Large intestine (tissue), 3 donors: Measurements from ENCODE around the gene GALC. TPM values are rescaled to one million over a fixed set of nuclear protein-coding genes. Genes with fewer than 3 reads are reported as not detected.

Source experiments
- DNase-seq, 2 donors: peaks; one replicate each; pipeline versions ENCODE4 v3.0.0 to v3.0.0-alpha.2; 2013
- H3K27ac ChIP-seq: one replicate; pipeline ENCODE4 v1.5.1; 2013; ENCODE audit warnings: low read length
- H3K27me3 ChIP-seq: 2 replicates; pipeline ENCODE4 v1.6.1; 2013; ENCODE audit warnings: low read length; ENCODE audit not compliant: control insufficient read depth, insufficient read depth
- H3K36me3 ChIP-seq: 2 replicates; pipeline ENCODE4 v1.6.1; 2013; ENCODE audit warnings: low read length; ENCODE audit not compliant: control insufficient read depth, insufficient read depth
- H3K4me1 ChIP-seq: one replicate; pipeline ENCODE4 v1.6.1; 2013; ENCODE audit warnings: low read length; ENCODE audit not compliant: control insufficient read depth, insufficient read depth
- H3K4me3 ChIP-seq: one replicate; pipeline ENCODE4 v1.5.1; 2013; ENCODE audit warnings: low read length
- H3K9me3 ChIP-seq: one replicate; pipeline ENCODE4 v1.6.1; 2013; ENCODE audit warnings: mild to moderate bottlenecking, low read depth, low read length, moderate library complexity; ENCODE audit not compliant: control insufficient read depth
- WGBS: methylation state at CpG from one replicate; pipeline ENCODE4 v1.1.5; 2013; ENCODE audit warnings: low lambda C conversion rate; ENCODE audit not compliant: insufficient coverage; 5-methylcytosine and 5-hydroxymethylcytosine counted together
- polyA plus RNA-seq: library from polyadenylated mRNA; unstranded; fragments of 120-200 nt; gene quantifications from one replicate; pipeline ENCODE4 v1.2.1, GENCODE V29; 2013

Gene GALC
- polyA plus RNA-seq, 1 donor, result 119 TPM

GRCh38 chr14:87934185-87934584 is 58.8 kb downstream of the GALC start:
- H3K27me3 ChIP-seq, result no peaks in the 10 kb centered on the region
- DNase-seq, result no peak
- H3K27ac ChIP-seq, result no peak overlapping the region
- 80% methylated on average over 1 of the region's 3 CpGs for WGBS
- no peak overlapping the region for H3K4me3 ChIP-seq
- no peaks in the 10 kb centered on the region for H3K9me3 ChIP-seq
- H3K36me3 ChIP-seq, result peaks cover 18% of the 10 kb centered on the region
- no peaks in the 10 kb centered on the region for H3K4me1 ChIP-seq

- Histone ChIP-seq H3K4me3 (no peak overlapping the region), H3K36me3 (no peaks in the 10 kb centered on the region), H3K4me1 (no peaks in the 10 kb centered on the region), H3K27ac (no peak overlapping the region), H3K27me3 (no peaks in the 10 kb centered on the region), H3K9me3 (peaks cover 10% of the 10 kb centered on the region)
- WGBS, result no CpG with 5 or more reads among the region's 6 CpGs
- no peak for DNase-seq
Measured at GRCh38 chr14:87916886-87917275, 76.1 kb downstream of the GALC start.

- Histone ChIP-seq H3K27me3 (no peaks in the 10 kb centered on the region), H3K27ac (no peak overlapping the region), H3K9me3 (peaks cover 10% of the 10 kb centered on the region), H3K4me1 (no peaks in the 10 kb centered on the region), H3K36me3 (no peaks in the 10 kb centered on the region), H3K4me3 (no peak overlapping the region)
- WGBS, result no CpG with 5 or more reads among the region's 31 CpGs
- no peak for DNase-seq
Measured at GRCh38 chr14:87916103-87916885, 76.7 kb downstream of the GALC start.

- no peak for DNase-seq
- Histone ChIP-seq H3K27ac (no peak overlapping the region), H3K4me1 (no peaks in the 10 kb centered on the region), H3K9me3 (no peaks in the 10 kb centered on the region), H3K27me3 (peaks cover 2% of the 10 kb centered on the region), H3K36me3 (no peaks in the 10 kb centered on the region), H3K4me3 (no peak overlapping the region)
- whole genome bisulfite sequencing, result no CpG with 5 or more reads among the region's 5 CpGs
Measured at GRCh38 chr14:87908550-87908949, 84.4 kb downstream of the GALC start.

GRCh38 chr14:87901652-87902051 is 91.3 kb downstream of the GALC start:
- H3K4me1 ChIP-seq, result no peaks in the 10 kb centered on the region
- H3K27me3 ChIP-seq, result peaks cover 19% of the 10 kb centered on the region
- no peaks in the 10 kb centered on the region for H3K9me3 ChIP-seq
- H3K4me3 ChIP-seq, result no peak overlapping the region
- no peak overlapping the region for H3K27ac ChIP-seq
- H3K36me3 ChIP-seq, result no peaks in the 10 kb centered on the region
- no peak for DNase-seq

GRCh38 chr14:87901236-87901635 is 91.7 kb downstream of the GALC start:
- H3K4me3 ChIP-seq, result no peak overlapping the region
- DNase-seq, result no peak
- 100% methylated on average over 2 of the region's 3 CpGs for WGBS
- H3K27ac ChIP-seq, result no peak overlapping the region
- no peaks in the 10 kb centered on the region for H3K9me3 ChIP-seq
- peaks cover 19% of the 10 kb centered on the region for H3K27me3 ChIP-seq
- no peaks in the 10 kb centered on the region for H3K36me3 ChIP-seq
- no peaks in the 10 kb centered on the region for H3K4me1 ChIP-seq

- H3K4me1 ChIP-seq, result no peaks in the 10 kb centered on the region
- no peak for DNase-seq
- no peaks in the 10 kb centered on the region for H3K36me3 ChIP-seq
- H3K27ac ChIP-seq, result no peak overlapping the region
- peaks cover 19% of the 10 kb centered on the region for H3K27me3 ChIP-seq
- no peak overlapping the region for H3K4me3 ChIP-seq
- H3K9me3 ChIP-seq, result no peaks in the 10 kb centered on the region
Measured at GRCh38 chr14:87899228-87899627, 93.8 kb downstream of the GALC start.

GRCh38 chr14:87898301-87898700 is 94.7 kb downstream of the GALC start:
- Histone ChIP-seq H3K36me3 (no peaks in the 10 kb centered on the region), H3K4me1 (no peaks in the 10 kb centered on the region), H3K9me3 (no peaks in the 10 kb centered on the region), H3K27ac (no peak overlapping the region), H3K27me3 (peaks cover 15% of the 10 kb centered on the region), H3K4me3 (no peak overlapping the region)
- no peak for DNase-seq
- WGBS, result no CpG with 5 or more reads among the region's 3 CpGs

- WGBS, result 55% methylated on average over 4 of the region's 9 CpGs
- no peaks in the 10 kb centered on the region for H3K9me3 ChIP-seq
- peak; percentile 9 to 31 for DNase-seq
- peaks cover 15% of the 10 kb centered on the region for H3K27me3 ChIP-seq
- H3K4me3 ChIP-seq, result no peak overlapping the region
- no peak overlapping the region for H3K27ac ChIP-seq
- H3K4me1 ChIP-seq, result no peaks in the 10 kb centered on the region
- H3K36me3 ChIP-seq, result no peaks in the 10 kb centered on the region
Measured at GRCh38 chr14:87896393-87897380, 96.3 kb downstream of the GALC start.

GRCh38 chr14:87894920-87895319 is 98.1 kb downstream of the GALC start:
- Histone ChIP-seq H3K27me3 (peaks cover 13% of the 10 kb centered on the region), H3K36me3 (no peaks in the 10 kb centered on the region), H3K4me3 (no peak overlapping the region), H3K4me1 (no peaks in the 10 kb centered on the region), H3K27ac (no peak overlapping the region), H3K9me3 (no peaks in the 10 kb centered on the region)
- no CpG with 5 or more reads among the region's 6 CpGs for WGBS
- no peak for DNase-seq
